GM03348 (cell line): ENCODE data around the gene SKAP2.

Experiments used
- DNase-seq: peaks from one replicate; pipeline ENCODE4 v3.0.0; 2012; ENCODE audit warnings: low spot score

Gene SKAP2

GRCh38 chr7:26759108-26759507, 105.3 kb downstream of the SKAP2 start:
- DNase-seq: no peak

GRCh38 chr7:26743205-26743604, 121.2 kb downstream of the SKAP2 start:
- no peak for DNase-seq

GRCh38 chr7:26735976-26736600, 128.3 kb downstream of the SKAP2 start:
- no peak for DNase-seq

GRCh38 chr7:26729150-26729775, 135.1 kb downstream of the SKAP2 start:
- DNase-seq: no peak

- DNase-seq: no peak
Observed at GRCh38 chr7:26726051-26726450, 138.3 kb downstream of the SKAP2 start.

- DNase-seq: no peak
Observed at GRCh38 chr7:26724795-26725194, 139.6 kb downstream of the SKAP2 start.

- no peak for DNase-seq
Observed at GRCh38 chr7:26723129-26723528, 141.3 kb downstream of the SKAP2 start.

- DNase-seq: no peak
Observed at GRCh38 chr7:26721450-26721849, 142.9 kb downstream of the SKAP2 start.

- no peak for DNase-seq
Observed at GRCh38 chr7:26718063-26718462, 146.3 kb downstream of the SKAP2 start.

GRCh38 chr7:26714438-26714837, 150.0 kb downstream of the SKAP2 start:
- DNase-seq: no peak

- DNase-seq: no peak
Observed at GRCh38 chr7:26714006-26714405, 150.4 kb downstream of the SKAP2 start.

GRCh38 chr7:26709210-26709990, 155.0 kb downstream of the SKAP2 start:
- no peak for DNase-seq

GRCh38 chr7:26705567-26705966, 158.8 kb downstream of the SKAP2 start:
- peak; percentile 85 for DNase-seq

- DNase-seq: no peak
Observed at GRCh38 chr7:26704786-26705185, 159.6 kb downstream of the SKAP2 start.

- DNase-seq: no peak
Observed at GRCh38 chr7:26704036-26704435, 160.4 kb downstream of the SKAP2 start.

- DNase-seq: no peak
Observed at GRCh38 chr7:26700893-26701292, 163.5 kb downstream of the SKAP2 start.

GRCh38 chr7:26700386-26700785, 164.0 kb downstream of the SKAP2 start:
- DNase-seq: no peak

GRCh38 chr7:26699766-26700165, 164.6 kb downstream of the SKAP2 start:
- DNase-seq: no peak

- DNase-seq: no peak
Observed at GRCh38 chr7:26698806-26699205, 165.6 kb downstream of the SKAP2 start.

GRCh38 chr7:26698194-26698593, 166.2 kb downstream of the SKAP2 start:
- DNase-seq: no peak

GRCh38 chr7:26696978-26697377, 167.4 kb downstream of the SKAP2 start:
- DNase-seq: no peak

GRCh38 chr7:26696161-26696560, 168.2 kb downstream of the SKAP2 start:
- no peak for DNase-seq

GRCh38 chr7:26694713-26695112, 169.7 kb downstream of the SKAP2 start:
- DNase-seq: no peak
